ENCODE measurements around the gene BNIP5. TPM values are rescaled to one million over a fixed set of nuclear protein-coding genes. Genes with fewer than 3 reads are reported as not detected.

The BNIP5 gene
- total and polyA plus RNA-seq, 4 donors: not detected

DNA sequence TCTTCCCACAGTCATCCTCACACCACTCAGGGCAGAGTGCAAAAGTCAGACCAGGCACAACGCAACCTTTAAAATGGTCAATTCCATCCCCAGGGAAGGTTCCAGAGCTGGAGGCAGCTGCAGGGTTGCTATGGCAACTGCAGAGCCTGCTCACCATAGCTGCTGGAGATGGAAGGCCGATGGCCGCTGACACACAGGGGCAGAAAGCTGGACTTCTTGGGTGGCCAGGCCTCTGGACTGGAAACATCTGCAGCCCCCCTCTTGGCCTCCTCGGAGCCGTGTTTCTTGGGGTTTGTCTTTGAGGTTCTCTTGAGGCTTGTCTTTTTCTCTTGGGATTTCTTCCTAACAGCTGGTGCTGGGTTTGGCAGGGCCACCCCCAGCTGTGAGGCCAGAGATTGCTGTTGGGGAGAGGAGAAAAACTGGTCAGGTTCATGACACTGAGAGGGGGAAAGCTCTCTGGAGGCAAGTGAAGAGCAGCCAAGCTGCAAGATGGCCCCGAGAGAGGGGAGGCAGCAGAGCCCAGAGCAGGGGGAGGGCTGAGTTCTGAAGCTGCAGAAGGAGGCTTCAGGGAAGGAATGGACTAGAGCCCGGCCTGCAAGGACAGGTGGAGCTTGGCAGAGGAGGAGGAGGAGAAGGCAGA, 10.2 kb downstream of the BNIP5 start:
- no peaks in the 10 kb centered on the region for H3K27me3 ChIP-seq (ENCODE audit: control insufficient read depth in 4 of 4, insufficient read depth in 4 of 4, low read length in 3 of 4)
- H3K4me1 ChIP-seq (ENCODE audit: control insufficient read depth in 4 of 4, insufficient read depth in 4 of 4, low read length in 3 of 4): no peaks in the 10 kb centered on the region
- DNase-seq (ENCODE audit: low spot score): no peak
- no peaks in the 10 kb centered on the region for H3K9me3 ChIP-seq (ENCODE audit: control insufficient read depth in 4 of 4, low read length in 3 of 4)
- H3K4me3 ChIP-seq (ENCODE audit: low read depth in 1 of 3, low read length in 3 of 3): no peak overlapping the region
- H3K9ac ChIP-seq (ENCODE audit: low read depth in 1 of 2, low read length in 2 of 2): no peak overlapping the region
- WGBS: 82% methylated on average over 7 of the region's 7 CpGs
- H3K27ac ChIP-seq (ENCODE audit: low read depth in 1 of 2, low read length in 2 of 2): no peak overlapping the region
- no peak for TF ChIP-seq SP1 (IDR thresholded peaks at IDR 0.05)
- peak in 1 of 2 donors; percentile 26 for TF ChIP-seq RXRA (IDR thresholded peaks at IDR 0.05)
- no peaks in the 10 kb centered on the region for H3K36me3 ChIP-seq (ENCODE audit: control insufficient read depth in 4 of 4, insufficient read depth in 3 of 4, low read depth in 1 of 4, low read length in 3 of 4)

DNA sequence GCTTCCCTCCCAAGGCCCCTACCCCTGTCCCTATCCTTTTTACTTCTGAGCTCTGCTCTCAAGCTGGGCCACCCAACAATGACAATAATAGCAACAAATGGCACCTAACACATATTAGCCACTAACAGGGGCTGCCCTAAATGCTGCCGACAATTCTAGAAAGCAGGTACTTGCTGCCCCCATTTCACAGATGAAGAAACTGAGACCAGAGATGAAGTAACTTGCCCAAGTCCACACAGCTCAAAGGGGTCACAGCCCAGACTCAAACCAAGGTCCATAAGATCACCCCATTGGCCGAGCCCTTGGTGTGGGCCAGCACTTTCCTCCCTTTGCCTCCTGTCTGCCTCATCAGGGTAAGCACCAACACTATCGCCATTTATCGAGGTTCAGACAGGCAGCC, 12.0 kb downstream of the BNIP5 start:
- no peaks in the 10 kb centered on the region for H3K27me3 ChIP-seq (ENCODE audit: control insufficient read depth in 4 of 4, insufficient read depth in 4 of 4, low read length in 3 of 4)
- no peak for DNase-seq (ENCODE audit: low spot score)
- no peak overlapping the region for H3K4me3 ChIP-seq (ENCODE audit: low read depth in 1 of 3, low read length in 3 of 3)
- H3K9me3 ChIP-seq (ENCODE audit: control insufficient read depth in 4 of 4, low read length in 3 of 4): no peaks in the 10 kb centered on the region
- H3K27ac ChIP-seq (ENCODE audit: low read depth in 1 of 2, low read length in 2 of 2): no peak overlapping the region
- no peak overlapping the region for H3K9ac ChIP-seq (ENCODE audit: low read depth in 1 of 2, low read length in 2 of 2)
- H3K4me1 ChIP-seq (ENCODE audit: control insufficient read depth in 4 of 4, insufficient read depth in 4 of 4, low read length in 3 of 4): no peaks in the 10 kb centered on the region
- no peaks in the 10 kb centered on the region for H3K36me3 ChIP-seq (ENCODE audit: control insufficient read depth in 4 of 4, insufficient read depth in 3 of 4, low read depth in 1 of 4, low read length in 3 of 4)
- WGBS: 91% methylated on average over 4 of the region's 4 CpGs
- TF ChIP-seq FOXA2 (IDR thresholded peaks at IDR 0.05): no peak
- TF ChIP-seq RXRA (IDR thresholded peaks at IDR 0.05): no peak
- TF ChIP-seq HNF4G (IDR thresholded peaks at IDR 0.05): no peak
- TF ChIP-seq SP1 (IDR thresholded peaks at IDR 0.05): no peak

- H3K9me3 ChIP-seq (ENCODE audit: control insufficient read depth in 4 of 4, low read length in 3 of 4): no peaks in the 10 kb centered on the region
- no peaks in the 10 kb centered on the region for H3K4me1 ChIP-seq (ENCODE audit: control insufficient read depth in 4 of 4, insufficient read depth in 4 of 4, low read length in 3 of 4)
- H3K36me3 ChIP-seq (ENCODE audit: control insufficient read depth in 4 of 4, insufficient read depth in 3 of 4, low read depth in 1 of 4, low read length in 3 of 4): no peaks in the 10 kb centered on the region
- TF ChIP-seq, protein P1, sequence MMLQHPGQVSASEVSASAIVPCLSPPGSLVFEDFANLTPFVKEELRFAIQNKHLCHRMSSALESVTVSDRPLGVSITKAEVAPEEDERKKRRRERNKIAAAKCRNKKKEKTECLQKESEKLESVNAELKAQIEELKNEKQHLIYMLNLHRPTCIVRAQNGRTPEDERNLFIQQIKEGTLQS (IDR thresholded peaks at IDR 0.05): no peak
- no peak for TF ChIP-seq RXRA (IDR thresholded peaks at IDR 0.05)
- TF ChIP-seq YY1 (IDR thresholded peaks at IDR 0.05): no peak
- no peak for TF ChIP-seq HNF4G (IDR thresholded peaks at IDR 0.05)
- TF ChIP-seq FOXA2 (IDR thresholded peaks at IDR 0.05): no peak
- TF ChIP-seq, protein P2, sequence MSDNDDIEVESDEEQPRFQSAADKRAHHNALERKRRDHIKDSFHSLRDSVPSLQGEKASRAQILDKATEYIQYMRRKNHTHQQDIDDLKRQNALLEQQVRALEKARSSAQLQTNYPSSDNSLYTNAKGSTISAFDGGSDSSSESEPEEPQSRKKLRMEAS (IDR thresholded peaks at IDR 0.05): no peak
- TF ChIP-seq REST (IDR thresholded peaks at IDR 0.05): no peak
- no peak for TF ChIP-seq HNF4A (conservative IDR thresholded peaks at IDR 0.05)
- TF ChIP-seq FOXA1 (IDR thresholded peaks at IDR 0.05): no peak
- TF ChIP-seq TAF1 (conservative IDR thresholded peaks at IDR 0.05): no peak
- no peak overlapping the region for H3K9ac ChIP-seq (ENCODE audit: low read depth in 1 of 2, low read length in 2 of 2)
- no peak for DNase-seq (ENCODE audit: low spot score)
- no peak overlapping the region for H3K27ac ChIP-seq (ENCODE audit: low read depth in 1 of 2, low read length in 2 of 2)
- no peak overlapping the region for H3K4me3 ChIP-seq (ENCODE audit: low read depth in 1 of 3, low read length in 3 of 3)
- H3K27me3 ChIP-seq (ENCODE audit: control insufficient read depth in 4 of 4, insufficient read depth in 4 of 4, low read length in 3 of 4): no peaks in the 10 kb centered on the region
- WGBS: 78% methylated on average over 6 of the region's 6 CpGs
Observed at GRCh38 chr6:36324191-36324590, 12.5 kb downstream of the BNIP5 start.

All from liver (tissue), 9 donors.